K562 (cell line): ENCODE results near the gene POR. TPM values are rescaled to one million over a fixed set of nuclear protein-coding genes. Genes with fewer than 3 reads are reported as not detected.

ENCODE experiments used
- CHAMP1 ChIP-seq: fragments of 450-650 bp; IDR thresholded peaks from 2 replicates; pipeline ENCODE4 v1.6.1; 2016; ENCODE audit warnings: mild to moderate bottlenecking
- E2F1 ChIP-seq: sonication (generic); formaldehyde crosslinking; IDR thresholded peaks from 2 replicates; pipeline ENCODE4 v1.8.1; 2023; ENCODE audit warnings: mild to moderate bottlenecking, missing genetic modification reagents, moderate library complexity
- E2F3 ChIP-seq: fragments of 250-450 bp; sonication (Bioruptor Pico); IDR thresholded peaks from 2 replicates; pipeline ENCODE4 v1.4.0; 2020; ENCODE audit warnings: mild to moderate bottlenecking
- POLR2H ChIP-seq: IDR thresholded peaks from 2 replicates; pipeline ENCODE4 v1.6.1; 2016; ENCODE audit warnings: missing genetic modification characterization, low read depth, mild to moderate bottlenecking, control low read depth, missing compliant biosample characterization, moderate library complexity
- PTTG1 ChIP-seq: fragments of 450-650 bp; IDR thresholded peaks from 2 replicates; pipeline ENCODE4 v1.6.1; 2016; ENCODE audit warnings: low read depth, mild to moderate bottlenecking, missing genetic modification characterization, missing compliant biosample characterization
- RAD51 ChIP-seq: fragments of 450-650 bp; IDR thresholded peaks from 2 replicates; pipeline ENCODE4 v1.7.1; 2016; ENCODE audit warnings: low read depth, mild to moderate bottlenecking, borderline replicate concordance
- RNF2 ChIP-seq: sonication (generic); IDR thresholded peaks from 2 replicates; pipeline ENCODE4 v1.6.1; 2016
- SETDB1 ChIP-seq: IDR thresholded peaks from one replicate; pipeline ENCODE4 v1.6.1; 2012; ENCODE audit warnings: low read length, control low read depth, inconsistent platforms
- SIX5 ChIP-seq, 2 experiments: IDR thresholded peaks; 2 replicates each; pipeline ENCODE4 v1.6.1; 2011; ENCODE audit warnings: low read length in 2 of 2, borderline replicate concordance in 1 of 2, low read depth in 1 of 2, mild to moderate bottlenecking in 1 of 2, moderate library complexity in 1 of 2; ENCODE audit not compliant: insufficient read depth in 1 of 2
- TFAM ChIP-seq: fragments of 250-450 bp; sonication (Bioruptor Pico); conservative IDR thresholded peaks from 2 replicates; pipeline ENCODE4 v1.5.0; 2021; ENCODE audit warnings: mild to moderate bottlenecking, moderate library complexity
- TGIF2 ChIP-seq: sonication (generic); formaldehyde crosslinking; IDR thresholded peaks from 2 replicates; pipeline ENCODE4 v1.8.1; 2022; ENCODE audit warnings: mild to moderate bottlenecking, missing genetic modification reagents, moderate library complexity
- THAP7 ChIP-seq: fragments of 250-450 bp; sonication (Bioruptor Pico); IDR thresholded peaks from 2 replicates; pipeline ENCODE4 v1.5.0; 2021
- THRB ChIP-seq: fragments of 450-650 bp; formaldehyde crosslinking; conservative IDR thresholded peaks from 2 replicates; pipeline ENCODE4 v1.4.0; 2022; ENCODE audit warnings: mild to moderate bottlenecking, missing genetic modification characterization
- ZC3H11A ChIP-seq: IDR thresholded peaks from 2 replicates; pipeline ENCODE4 v1.6.1; 2012; ENCODE audit warnings: low read depth, low read length, improper control_type of control experiment
- ZNF197 ChIP-seq: fragments of 200-800 bp; sonication (Bioruptor generic); IDR thresholded peaks from 2 replicates; pipeline ENCODE4 v1.6.1; 2016; ENCODE audit warnings: low read depth, missing genetic modification characterization, missing compliant biosample characterization
- ZNF232 ChIP-seq: sonication (generic); formaldehyde crosslinking; IDR thresholded peaks from 2 replicates; pipeline ENCODE4 v1.8.0; 2022; ENCODE audit warnings: mild to moderate bottlenecking, missing genetic modification reagents
- ZNF707 ChIP-seq: fragments of 250-450 bp; sonication (Bioruptor Pico); conservative IDR thresholded peaks from 2 replicates; pipeline ENCODE4 v1.8.0; 2022; ENCODE audit warnings: inconsistent platforms, mild to moderate bottlenecking, moderate library complexity
- ZNF785 ChIP-seq: fragments of 250-450 bp; sonication (Bioruptor Pico); IDR thresholded peaks from 2 replicates; pipeline ENCODE4 v1.4.0; 2020; ENCODE audit warnings: mild to moderate bottlenecking
- polyA plus RNA-seq, 8 experiments: library from polyadenylated mRNA; depleted of rRNA in 4 of 8; stranded (reverse) in 5 of 8; unstranded in 3 of 8; fragments of >200 nt; fragmentation: Nextera tagmentation in 2 of 8; fragmentation: Illumina TruSeq in 1 of 8; extraction: Ambion mirVana in 2 of 8; extraction: Trizol in 1 of 8; gene quantifications; 2 replicates each; pipeline versions ENCODE4 v1.2.1 to v1.2.3, GENCODE V29; 2011 to 2014; ENCODE audit warnings: inconsistent platforms in 1 of 8, missing spikeins in 1 of 8
- total RNA-seq, 7 experiments: library from RNA; depleted of rRNA in 6 of 7; stranded (reverse); fragments of >200 nt in 6 of 7; fragmentation: Illumina TruSeq in 2 of 7; extraction: Trizol in 2 of 7; gene quantifications; 2 replicates each; pipeline versions ENCODE4 v1.2.1 to v1.2.3, GENCODE V29; 2011 to 2021; ENCODE audit warnings: low replicate concordance in 1 of 7

Gene POR
- total and polyA plus RNA-seq, 9 of the 15 experiments (the other 6 are each of a cell fraction or from before 2014, with no cell fraction given): 4.7 to 142 (median 40.8) TPM

- TF ChIP-seq SETDB1 (no peak), TGIF2 (no peak), ZNF197 (CRISPR knock-in tag) (no peak), ZNF785 (CRISPR knock-in tag) (no peak), THRB (CRISPR knock-in tag) (no peak), E2F3 (no peak), E2F1 (no peak), ZNF707 (no peak), POLR2H (no peak), ZC3H11A (no peak), THAP7 (CRISPR knock-in tag) (no peak), PTTG1 (tag) (no peak), RNF2 (no peak), TFAM (CRISPR knock-in tag) (no peak), CHAMP1 (no peak), ZNF232 (CRISPR knock-in tag) (no peak), SIX5 (IDR thresholded peaks at IDR 0.05; ENCODE audit: borderline replicate concordance in 1 of 2, insufficient read depth in 1 of 2, low read depth in 1 of 2, low read length in 2 of 2) (no peak), RAD51 (no peak)
Measured at GRCh38 chr7:75945297-75946168, 30.6 kb downstream of the POR start (continued).
